CD4-positive, alpha-beta T cell treated with Interferon alpha-2 for 1 hour (primary cell): ENCODE measurements around the gene ZNF497.
"Not testable (repeated sequence)": the region's sequence is repeated elsewhere in the genome, so short reads cannot be mapped to it uniquely, and the experiment has no call there.

Experiments
- DNase-seq, 2 donors: peaks; one replicate each; pipeline ENCODE4 v3.0.0-alpha.2; 2020 to 2022

The ZNF497 gene

GRCh38 chr19:58393725-58394033 is 31.1 kb upstream of the ZNF497 start:
- no peak for DNase-seq

GRCh38 chr19:58392945-58393724 is 30.6 kb upstream of the ZNF497 start:
- DNase-seq = no peak

GRCh38 chr19:58388175-58388526 is 25.6 kb upstream of the ZNF497 start:
- DNase-seq = no peak

GRCh38 chr19:58387338-58388174 is 25.0 kb upstream of the ZNF497 start:
- DNase-seq = no peak

GRCh38 chr19:58386576-58387337 is 24.2 kb upstream of the ZNF497 start, which contains the start of gene RPS5:
Gene RPS5, plus strand, starts transcription at chr19:58387269. Its CDS starts 869 bp downstream, at chr19:58388138.
- peak; percentile 98 for DNase-seq

GRCh38 chr19:58385891-58386575 is 23.5 kb upstream of the ZNF497 start:
- no peak for DNase-seq

- no peak for DNase-seq
Measured at GRCh38 chr19:58385313-58385890, 22.9 kb upstream of the ZNF497 start.

- no peak for DNase-seq
Measured at GRCh38 chr19:58382997-58383603, 20.5 kb upstream of the ZNF497 start.

- no peak for DNase-seq
Measured at GRCh38 chr19:58381460-58382212, 19.1 kb upstream of the ZNF497 start.

- DNase-seq = peak; percentile 99 to 100
Measured at GRCh38 chr19:58380662-58381459, 18.3 kb upstream of the ZNF497 start, which contains the start of gene ZNF837. Gene ZNF837, minus strand, starts transcription at chr19:58381030. Its CDS starts 11,698 bp downstream, at chr19:58369332.

- DNase-seq = no peak
Measured at GRCh38 chr19:58380037-58380661, 17.6 kb upstream of the ZNF497 start.

GRCh38 chr19:58379246-58379645 is 16.7 kb upstream of the ZNF497 start:
- DNase-seq = no peak

GRCh38 chr19:58376724-58377123 is 14.2 kb upstream of the ZNF497 start:
- DNase-seq = not testable (repeated sequence)

- no peak for DNase-seq
Measured at GRCh38 chr19:58374200-58374599, 11.6 kb upstream of the ZNF497 start.

- no peak for DNase-seq
Measured at GRCh38 chr19:58372311-58373133, 10.0 kb upstream of the ZNF497 start.

- DNase-seq = no peak
Measured at GRCh38 chr19:58368561-58369360, 6.2 kb upstream of the ZNF497 start.

GRCh38 chr19:58367698-58368454 is 5.3 kb upstream of the ZNF497 start:
- no peak for DNase-seq
